Coronary artery (tissue), 2 donors: Measurements from ENCODE around the gene NUTM1.

Experiments
- DNase-seq: peaks from one replicate; pipeline ENCODE4 v3.0.0-alpha.2; 2017; ENCODE audit warnings: low spot score
- H3K27ac ChIP-seq, 2 donors: fragments of 200-600 bp; sonication (generic); one replicate each; pipeline ENCODE4 v1.5.1; 2016 to 2019
- H3K4me3 ChIP-seq: fragments of 200-600 bp; sonication (generic); 2 replicates; pipeline ENCODE4 v1.5.1; 2016; ENCODE audit warnings: mild to moderate bottlenecking, moderate library complexity
- CTCF ChIP-seq: fragments of 200-600 bp; sonication (generic); IDR thresholded peaks from one replicate; pipeline ENCODE4 v1.5.1; 2019; ENCODE audit warnings: antibody characterized with exemption

NUTM1 gene

GRCh38 chr15:34342737-34343575, at the start of gene NUTM1, which contains the start of gene NOP10:
NUTM1 (plus strand) TSS chr15:34343315; CDS start chr15:34343697, 382 bp downstream.
NOP10 (minus strand) TSS chr15:34343136; CDS start chr15:34343073, 63 bp downstream.
- Histone ChIP-seq H3K27ac (peak within 1 kb of the TSS; percentile 81 to 91), H3K4me3 (peak within 1 kb of the TSS; percentile 89)
- TF ChIP-seq CTCF, result peak; percentile 91
- peak; percentile 93 for DNase-seq

- no peak for DNase-seq
- Histone ChIP-seq H3K27ac (peak overlapping the region; percentile 57 to 58), H3K4me3 (peak overlapping the region; percentile 23)
- TF ChIP-seq CTCF, result no peak
Observed at GRCh38 chr15:34297059-34297458, 46.1 kb upstream of the NUTM1 start.

GRCh38 chr15:34301058-34301457, 42.1 kb upstream of the NUTM1 start:
- DNase-seq, result no peak
- no peak overlapping the region for H3K27ac ChIP-seq
- TF ChIP-seq CTCF, result no peak
- H3K4me3 ChIP-seq, result no peak overlapping the region

GRCh38 chr15:34304613-34305012, 38.5 kb upstream of the NUTM1 start:
- no peak overlapping the region for H3K27ac ChIP-seq
- no peak overlapping the region for H3K4me3 ChIP-seq
- no peak for TF ChIP-seq CTCF
- DNase-seq, result no peak

- no peak for DNase-seq
- TF ChIP-seq CTCF, result no peak
- Histone ChIP-seq H3K27ac (no peak overlapping the region), H3K4me3 (no peak overlapping the region)
Observed at GRCh38 chr15:34311563-34311962, 31.6 kb upstream of the NUTM1 start.

- no peak for DNase-seq
- Histone ChIP-seq H3K4me3 (no peak overlapping the region), H3K27ac (no peak overlapping the region)
- TF ChIP-seq CTCF, result no peak
Observed at GRCh38 chr15:34314491-34315490, 28.3 kb upstream of the NUTM1 start.
